GM19099 (cell line): Measurements from ENCODE around the gene TBXAS1.

Experiments
- POLR2A ChIP-seq: IDR thresholded peaks from 3 replicates; pipeline ENCODE4 v1.6.1; 2011; ENCODE audit warnings: low read depth; ENCODE audit not compliant: insufficient read length; ENCODE audit errors: extremely low read depth

The TBXAS1 gene

GRCh38 chr7:140044251-140044650 lies 215.2 kb downstream of the TBXAS1 start:
- no peak for TF ChIP-seq POLR2A

- no peak for TF ChIP-seq POLR2A
These were observed 216.6 kb downstream of the TBXAS1 start for GRCh38 chr7:140045697-140046096.

- no peak for TF ChIP-seq POLR2A
These were observed 218.1 kb downstream of the TBXAS1 start for GRCh38 chr7:140047197-140047596.

- no peak for TF ChIP-seq POLR2A
These were observed 219.1 kb downstream of the TBXAS1 start for GRCh38 chr7:140048138-140048537.

GRCh38 chr7:140048989-140049338 lies 219.9 kb downstream of the TBXAS1 start:
- no peak for TF ChIP-seq POLR2A

- TF ChIP-seq POLR2A, result no peak
These were observed 220.4 kb downstream of the TBXAS1 start for GRCh38 chr7:140049339-140050024.

GRCh38 chr7:140050100-140050499 lies 221.0 kb downstream of the TBXAS1 start:
- no peak for TF ChIP-seq POLR2A

- no peak for TF ChIP-seq POLR2A
These were observed 222.8 kb downstream of the TBXAS1 start for GRCh38 chr7:140051820-140052219.

GRCh38 chr7:140053812-140054539 lies 224.9 kb downstream of the TBXAS1 start:
- TF ChIP-seq POLR2A, result no peak

- TF ChIP-seq POLR2A, result no peak
These were observed 225.7 kb downstream of the TBXAS1 start for GRCh38 chr7:140054751-140055150.

GRCh38 chr7:140055833-140056232 lies 226.8 kb downstream of the TBXAS1 start:
- TF ChIP-seq POLR2A, result no peak

- no peak for TF ChIP-seq POLR2A
These were observed 227.5 kb downstream of the TBXAS1 start for GRCh38 chr7:140056431-140057142.

GRCh38 chr7:140057143-140057535 lies 228.1 kb downstream of the TBXAS1 start:
- no peak for TF ChIP-seq POLR2A

- no peak for TF ChIP-seq POLR2A
These were observed 229.5 kb downstream of the TBXAS1 start for GRCh38 chr7:140058517-140058916.

- no peak for TF ChIP-seq POLR2A
These were observed 230.5 kb downstream of the TBXAS1 start for GRCh38 chr7:140059273-140060242.
